ENCODE measurements around the gene ATP8B4. TPM values are rescaled to one million over a fixed set of nuclear protein-coding genes. Genes with fewer than 3 reads are reported as not detected.
"Not testable (repeated sequence)": the region's sequence is repeated elsewhere in the genome, so short reads cannot be mapped to it uniquely, and the experiment has no call there.

The ATP8B4 gene
- total RNA-seq, 2 experiments from 2014 or later = 25.0 to 30.3 TPM

DNA sequence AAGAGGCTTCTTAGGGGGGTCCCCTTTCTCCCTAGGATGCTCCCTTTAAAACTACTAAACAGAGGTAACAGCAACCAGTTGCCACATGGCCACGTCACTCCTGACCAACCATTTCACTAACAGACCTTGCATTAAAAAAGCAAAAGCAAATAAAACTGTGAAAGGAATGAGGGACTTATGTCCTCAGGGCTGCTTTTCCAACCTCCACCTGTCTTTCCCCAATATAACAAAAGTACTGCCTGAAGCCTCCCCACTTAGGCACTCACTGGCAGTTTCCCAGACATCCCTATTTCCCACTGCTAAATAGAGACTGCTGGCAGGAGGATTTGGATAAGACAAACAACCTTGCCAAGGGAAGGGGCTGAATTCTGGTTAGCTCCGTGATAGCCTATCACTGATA, 130.3 kb downstream of the ATP8B4 start:
- H3K36me3 Mint-ChIP-seq = peaks cover 38% of the 10 kb centered on the region
- POLR2A ChIA-PET = no interaction called here
- ATAC-seq (ENCODE audit: low read depth) = no peak

DNA sequence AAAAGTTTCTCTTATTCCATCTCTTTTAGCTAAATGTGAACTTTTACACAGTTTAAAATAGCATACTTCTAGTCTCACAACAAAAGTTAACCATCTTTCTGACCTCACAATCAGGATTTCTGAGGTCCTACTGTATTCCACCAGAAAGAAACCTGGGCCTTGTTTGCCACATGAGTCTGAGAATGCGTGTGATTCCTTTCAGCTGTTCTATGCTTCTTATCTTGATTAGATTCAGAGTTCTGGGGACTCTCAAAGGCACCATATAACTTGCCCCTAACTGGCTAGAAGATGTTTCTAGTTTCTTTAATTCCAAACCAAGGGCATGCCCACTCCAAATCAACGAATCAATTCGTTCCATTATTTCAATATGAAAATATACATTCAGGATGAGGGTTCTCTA, 131.1 kb downstream of the ATP8B4 start:
- POLR2A ChIA-PET = no interaction called here
- H3K4me3 Mint-ChIP-seq = no peak overlapping the region
- no peaks in the 10 kb centered on the region for H3K27me3 Mint-ChIP-seq
- H3K27ac Mint-ChIP-seq = no peak overlapping the region
- H3K4me1 Mint-ChIP-seq = no peaks in the 10 kb centered on the region
- peaks cover 39% of the 10 kb centered on the region for H3K36me3 Mint-ChIP-seq
- no peaks in the 10 kb centered on the region for H3K9me3 Mint-ChIP-seq
- ATAC-seq (ENCODE audit: low read depth) (no peak), DNase-seq (no peak)

More for the DNA sequence above, 130.3 kb downstream of the ATP8B4 start:
- H3K4me1 Mint-ChIP-seq = no peaks in the 10 kb centered on the region
- no peaks in the 10 kb centered on the region for H3K27me3 Mint-ChIP-seq
- peak overlapping the region; percentile 13 for H3K27ac Mint-ChIP-seq
- no peaks in the 10 kb centered on the region for H3K9me3 Mint-ChIP-seq
- DNase-seq = no peak
- H3K4me3 Mint-ChIP-seq = no peak overlapping the region

DNA sequence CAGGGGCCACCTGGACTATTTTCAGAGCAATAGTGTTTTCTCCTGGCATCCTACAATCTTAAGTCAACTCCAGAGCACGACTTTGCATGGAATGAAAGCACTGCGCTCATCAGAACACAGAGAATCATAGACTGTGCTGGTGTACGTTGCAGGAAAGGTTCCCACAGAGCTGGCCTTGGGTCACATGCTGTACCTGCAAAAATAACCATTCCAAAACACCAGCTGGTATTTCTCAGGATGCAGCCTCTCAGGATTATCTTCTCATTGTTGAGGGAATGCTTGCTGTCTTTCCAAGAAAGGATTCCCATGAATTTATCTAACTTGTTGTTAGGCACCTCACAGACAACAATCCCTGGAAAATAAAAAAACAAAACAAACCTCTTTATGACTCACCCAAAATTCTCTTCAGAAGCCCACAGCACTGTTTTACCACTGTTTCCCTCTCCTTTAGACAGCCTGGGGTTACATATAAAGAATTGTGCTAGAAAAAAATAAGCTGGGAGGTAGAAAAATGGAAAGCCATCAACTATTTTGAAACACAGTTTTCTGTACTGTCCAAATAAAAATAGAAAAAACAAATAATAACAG, 131.7 kb downstream of the ATP8B4 start:
- Mint-ChIP-seq H3K36me3 (peaks cover 38% of the 10 kb centered on the region), H3K27me3 (no peaks in the 10 kb centered on the region), H3K4me1 (no peaks in the 10 kb centered on the region), H3K9me3 (no peaks in the 10 kb centered on the region), H3K27ac (no peak overlapping the region), H3K4me3 (no peak overlapping the region)
- POLR2A ChIA-PET = no interaction called here
- ATAC-seq (ENCODE audit: low read depth) (no peak), DNase-seq (no peak)

DNA sequence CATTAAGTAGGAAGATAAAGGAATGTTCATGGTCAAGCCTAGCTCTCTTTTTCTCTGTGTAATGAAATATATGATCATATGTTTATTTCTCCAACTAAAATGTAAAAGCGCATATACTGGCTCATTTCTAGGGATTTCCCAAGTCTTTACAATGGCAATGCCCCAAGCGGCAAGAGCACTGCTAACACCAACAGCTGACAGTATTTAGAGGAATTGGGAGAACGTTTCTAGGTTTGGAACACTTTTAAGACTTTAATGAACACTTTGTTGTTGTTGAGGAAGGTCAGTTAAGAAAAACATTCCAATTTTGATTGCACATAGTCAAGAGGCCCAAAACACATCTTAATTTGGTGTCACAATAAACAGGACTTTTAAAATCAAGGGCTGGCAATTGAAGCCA, 132.7 kb downstream of the ATP8B4 start:
- DNase-seq (no peak), ATAC-seq (ENCODE audit: low read depth) (no peak)
- POLR2A ChIA-PET = no interaction called here
- Mint-ChIP-seq H3K4me3 (no peak overlapping the region), H3K27ac (no peak overlapping the region), H3K9me3 (no peaks in the 10 kb centered on the region), H3K4me1 (no peaks in the 10 kb centered on the region), H3K27me3 (no peaks in the 10 kb centered on the region), H3K36me3 (peaks cover 33% of the 10 kb centered on the region)

DNA sequence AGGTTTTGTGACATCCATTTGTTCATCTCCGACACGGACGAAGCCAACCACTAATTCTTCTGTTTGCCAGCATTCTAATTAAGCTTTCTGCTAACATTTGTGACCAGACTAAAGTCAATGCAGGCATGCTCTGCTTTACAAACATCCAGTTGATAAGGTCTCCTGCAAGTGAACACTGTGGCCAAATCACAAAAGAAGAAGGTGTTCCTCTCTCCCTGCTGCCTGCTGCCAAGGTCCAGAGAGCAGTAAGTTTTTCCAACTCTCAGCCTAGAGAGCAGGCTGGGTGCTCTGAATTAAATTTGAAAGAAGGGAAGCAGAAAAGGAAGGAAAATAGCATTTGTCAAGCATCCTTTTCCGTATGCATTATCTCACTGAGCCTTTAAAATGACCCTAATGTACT, 133.6 kb downstream of the ATP8B4 start:
- Mint-ChIP-seq H3K27ac (no peak overlapping the region), H3K36me3 (peaks cover 37% of the 10 kb centered on the region), H3K4me3 (no peak overlapping the region), H3K27me3 (no peaks in the 10 kb centered on the region), H3K9me3 (no peaks in the 10 kb centered on the region), H3K4me1 (no peaks in the 10 kb centered on the region)
- ATAC-seq (ENCODE audit: low read depth) (no peak), DNase-seq (no peak)
- POLR2A ChIA-PET = no interaction called here

DNA sequence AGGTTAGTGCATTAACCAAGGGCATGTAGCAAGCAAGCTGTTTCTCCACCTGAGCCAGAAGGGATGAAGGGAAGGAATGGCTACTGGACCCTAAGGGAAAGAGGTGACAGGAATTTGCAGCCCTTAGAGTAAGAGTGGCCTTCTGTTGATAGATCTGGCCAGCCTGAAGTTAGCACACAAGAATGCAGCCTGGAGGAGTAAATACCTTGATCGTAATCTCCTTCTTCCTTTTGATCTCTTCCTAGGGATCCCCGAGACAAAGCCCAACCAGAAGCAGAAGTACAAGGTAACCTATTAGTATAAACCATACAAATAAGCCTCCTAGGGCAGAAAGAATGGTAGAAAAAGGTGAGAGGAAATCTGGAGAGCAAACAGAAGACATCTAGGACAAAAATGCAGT, 134.6 kb downstream of the ATP8B4 start:
- POLR2A ChIA-PET = no interaction called here
- Mint-ChIP-seq H3K4me3 (no peak overlapping the region), H3K27ac (no peak overlapping the region), H3K36me3 (peaks cover 37% of the 10 kb centered on the region), H3K27me3 (peaks cover 3% of the 10 kb centered on the region), H3K4me1 (no peaks in the 10 kb centered on the region), H3K9me3 (no peaks in the 10 kb centered on the region)
- DNase-seq (no peak), ATAC-seq (ENCODE audit: low read depth) (no peak)

DNA sequence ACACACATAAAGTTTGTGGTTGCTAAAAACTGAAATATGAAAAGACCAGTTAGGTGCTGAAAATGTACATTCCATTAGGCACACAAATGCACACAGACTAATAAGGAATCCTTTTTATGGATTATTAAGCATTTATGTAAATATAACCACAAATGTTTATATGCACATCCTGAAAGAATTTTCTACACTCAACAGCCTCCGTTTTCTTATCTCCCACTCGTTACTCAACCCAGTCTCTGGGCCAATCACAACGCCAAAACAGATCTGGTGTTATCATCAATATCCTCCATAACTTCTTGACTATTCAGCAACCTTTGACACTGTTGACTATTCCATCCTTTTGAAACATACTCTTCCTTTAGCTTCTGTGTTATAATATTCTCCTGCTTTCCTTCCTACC, 136.4 kb downstream of the ATP8B4 start:
- Mint-ChIP-seq H3K4me3 (no peak overlapping the region), H3K27me3 (peaks cover 3% of the 10 kb centered on the region), H3K4me1 (no peaks in the 10 kb centered on the region), H3K27ac (no peak overlapping the region), H3K36me3 (peaks cover 33% of the 10 kb centered on the region), H3K9me3 (no peaks in the 10 kb centered on the region)
- no peak for ATAC-seq (ENCODE audit: low read depth)
- DNase-seq = no peak
- POLR2A ChIA-PET = no interaction called here

DNA sequence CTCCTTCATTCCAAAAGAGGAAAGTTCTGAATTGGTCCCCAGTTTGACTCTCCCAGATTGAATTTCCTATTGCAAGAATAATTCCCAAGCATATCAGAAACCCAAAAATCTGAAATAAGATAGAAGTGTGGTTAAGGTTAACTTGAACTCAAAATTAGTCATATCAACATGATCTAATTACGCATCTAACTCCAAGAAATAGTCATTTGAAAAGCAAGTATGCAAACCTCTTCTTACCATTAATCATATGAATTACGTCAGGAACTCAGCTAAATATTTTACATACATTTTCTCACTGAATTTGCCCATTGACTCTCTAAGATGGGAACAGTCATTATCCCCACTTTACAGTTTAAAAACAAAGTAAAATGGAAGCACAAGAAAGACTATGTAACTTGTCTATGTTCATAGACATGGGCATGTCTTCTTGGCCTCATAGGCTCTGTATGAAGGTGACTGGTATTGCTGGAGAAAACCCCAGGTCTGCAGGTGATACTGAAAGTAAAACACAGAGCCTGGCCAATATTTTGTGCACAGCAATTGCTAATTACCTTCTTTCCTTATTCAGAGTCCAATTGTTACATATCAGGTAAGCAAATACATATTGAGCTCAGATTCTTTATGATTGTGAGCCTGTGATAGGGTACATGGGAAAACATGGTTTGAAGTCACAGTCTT, 139.2 kb downstream of the ATP8B4 start:
- ATAC-seq (ENCODE audit: low read depth) (no peak), DNase-seq (no peak)
- H3K4me1 Mint-ChIP-seq = no peaks in the 10 kb centered on the region
- POLR2A ChIA-PET = no interaction called here
- H3K36me3 Mint-ChIP-seq = peaks cover 31% of the 10 kb centered on the region
- H3K27me3 Mint-ChIP-seq = peaks cover 3% of the 10 kb centered on the region
- H3K27ac Mint-ChIP-seq = no peak overlapping the region
- no peaks in the 10 kb centered on the region for H3K9me3 Mint-ChIP-seq
- no peak overlapping the region for H3K4me3 Mint-ChIP-seq

DNA sequence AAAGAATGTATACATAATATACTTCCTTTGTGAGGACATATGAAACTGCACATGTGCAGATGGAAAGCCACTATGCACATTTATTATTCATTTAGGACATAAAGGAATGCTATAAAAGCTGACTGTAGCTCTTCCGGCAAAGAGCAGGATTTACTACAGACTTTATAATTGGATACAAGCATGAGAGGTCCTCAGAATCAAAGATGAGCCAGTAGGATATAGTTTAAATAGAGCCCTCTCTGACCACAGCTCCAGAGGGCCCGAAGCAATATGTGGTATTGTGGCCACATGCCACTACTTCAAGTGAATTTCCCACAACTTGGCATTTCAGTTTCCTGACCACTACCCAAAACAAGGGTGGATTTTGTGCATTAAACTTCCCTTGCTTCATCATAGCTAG, 140.9 kb downstream of the ATP8B4 start:
- H3K27me3 Mint-ChIP-seq = peaks cover 3% of the 10 kb centered on the region
- no peak for ATAC-seq (ENCODE audit: low read depth)

DNA sequence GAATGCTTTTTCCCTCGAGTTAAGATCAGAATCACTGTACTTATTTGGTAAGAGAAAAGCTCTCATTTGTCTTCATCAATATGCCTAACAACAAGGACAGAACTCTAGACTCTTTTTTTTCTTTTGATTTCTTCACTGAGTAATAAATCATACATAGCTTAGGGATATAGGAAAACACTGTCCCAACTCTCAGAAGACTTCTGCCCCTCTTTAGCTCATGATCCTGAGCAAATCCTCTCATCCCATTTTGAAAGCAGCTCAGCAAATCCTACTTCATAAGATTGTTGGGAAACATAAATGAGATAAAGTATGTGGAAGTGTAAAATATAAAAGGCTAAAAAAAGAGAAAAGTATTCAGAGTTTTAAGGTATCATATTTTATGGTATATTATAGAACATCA, 141.7 kb downstream of the ATP8B4 start:
- Mint-ChIP-seq H3K4me3 (no peak overlapping the region), H3K27ac (no peak overlapping the region), H3K36me3 (peaks cover 35% of the 10 kb centered on the region), H3K9me3 (no peaks in the 10 kb centered on the region), H3K4me1 (peaks cover 7% of the 10 kb centered on the region), H3K27me3 (peaks cover 3% of the 10 kb centered on the region)
- ATAC-seq (ENCODE audit: low read depth) = no peak
- POLR2A ChIA-PET = no interaction called here
- no peak for DNase-seq

More for the DNA sequence above, 140.9 kb downstream of the ATP8B4 start:
- Mint-ChIP-seq H3K4me1 (peaks cover 4% of the 10 kb centered on the region), H3K27ac (no peak overlapping the region), H3K36me3 (peaks cover 31% of the 10 kb centered on the region), H3K9me3 (no peaks in the 10 kb centered on the region), H3K4me3 (no peak overlapping the region)
- no peak for DNase-seq
- POLR2A ChIA-PET = no interaction called here

DNA sequence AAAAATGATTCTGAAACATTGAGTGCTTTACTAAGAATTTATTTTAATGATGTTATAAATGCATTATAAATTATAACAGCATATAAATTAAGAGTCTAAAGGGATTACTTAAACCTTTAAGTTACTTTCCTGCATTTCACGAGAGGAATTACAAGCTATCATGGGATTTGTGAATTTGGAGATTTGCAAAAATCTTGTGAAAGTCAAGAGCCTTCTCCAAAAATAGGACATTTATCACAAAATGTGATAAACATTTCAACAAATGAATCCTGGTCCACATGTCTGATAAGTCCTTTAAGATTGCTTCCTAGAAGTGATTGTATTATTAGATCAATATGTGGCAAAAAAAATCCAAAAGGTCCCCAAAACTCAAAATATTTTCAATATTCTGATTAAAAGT, 154.5 kb downstream of the ATP8B4 start:
- no peaks in the 10 kb centered on the region for H3K4me1 Mint-ChIP-seq
- H3K9me3 Mint-ChIP-seq = peaks cover 14% of the 10 kb centered on the region
- peaks cover 55% of the 10 kb centered on the region for H3K36me3 Mint-ChIP-seq
- ATAC-seq (ENCODE audit: low read depth) (no peak), DNase-seq (no peak)
- POLR2A ChIA-PET = no interaction called here
- no peak overlapping the region for H3K27ac Mint-ChIP-seq
- no peak overlapping the region for H3K4me3 Mint-ChIP-seq
- H3K27me3 Mint-ChIP-seq = peaks cover 2% of the 10 kb centered on the region

DNA sequence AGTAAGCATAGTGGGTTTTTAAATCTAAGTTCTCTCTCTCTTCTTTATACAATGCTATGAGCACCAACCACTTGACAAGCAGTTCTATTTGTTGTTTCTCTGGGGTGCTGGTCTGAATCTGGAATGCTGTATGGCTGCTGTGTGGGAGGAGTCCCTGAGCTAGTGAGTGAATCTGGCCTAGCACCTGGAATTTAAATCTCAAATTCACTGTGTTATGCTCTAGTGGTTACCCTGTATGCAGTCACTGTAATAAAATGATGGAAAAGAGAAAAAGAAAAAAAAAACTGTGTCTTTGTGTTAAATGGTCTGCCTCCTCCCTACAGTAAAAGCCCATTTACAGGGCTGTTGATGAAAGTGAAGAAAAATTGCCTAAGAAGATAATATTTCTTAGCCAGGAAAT, 155.0 kb downstream of the ATP8B4 start:
- no peak overlapping the region for H3K4me3 Mint-ChIP-seq
- ATAC-seq (ENCODE audit: low read depth) = no peak
- no peak for DNase-seq
- peaks cover 13% of the 10 kb centered on the region for H3K9me3 Mint-ChIP-seq
- H3K27ac Mint-ChIP-seq = no peak overlapping the region
- POLR2A ChIA-PET = no interaction called here
- H3K27me3 Mint-ChIP-seq = peaks cover 2% of the 10 kb centered on the region
- H3K36me3 Mint-ChIP-seq = peaks cover 53% of the 10 kb centered on the region
- H3K4me1 Mint-ChIP-seq = no peaks in the 10 kb centered on the region

DNA sequence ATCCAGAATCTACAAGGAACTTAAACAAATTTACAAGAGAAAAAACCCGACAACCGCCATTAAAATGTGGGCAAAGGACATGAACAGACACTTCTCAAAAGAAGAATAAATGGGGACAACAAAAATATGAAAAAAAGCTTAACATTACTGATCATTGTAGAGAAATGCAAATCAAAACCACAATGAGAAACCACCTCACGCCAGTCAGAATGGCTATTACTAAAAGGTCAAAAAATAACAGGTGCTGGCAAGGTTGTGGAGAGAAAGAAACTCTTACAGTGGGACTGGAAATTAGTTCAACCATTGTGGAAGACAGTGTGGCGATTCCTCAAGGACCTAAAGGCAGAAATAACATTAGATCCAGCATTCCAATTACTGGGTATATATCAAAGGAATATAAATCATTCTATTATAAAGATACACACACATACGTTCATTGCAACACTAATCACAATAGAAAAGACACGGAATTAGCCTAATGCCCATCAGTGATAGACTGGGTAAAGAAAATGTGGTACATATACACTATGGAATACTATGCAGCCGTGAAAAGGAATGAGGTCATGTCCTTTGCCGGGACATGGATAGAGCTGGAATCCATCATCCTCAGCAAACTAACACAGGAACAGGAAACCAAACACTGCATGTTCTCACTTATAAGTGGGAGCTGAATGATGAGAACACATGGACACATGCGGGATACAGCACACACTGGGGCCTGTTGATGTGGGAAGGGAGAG, 155.8 kb downstream of the ATP8B4 start:
- H3K4me3 Mint-ChIP-seq; H3K4me1 Mint-ChIP-seq; H3K27me3 Mint-ChIP-seq; DNase-seq; ATAC-seq (ENCODE audit: low read depth); H3K27ac Mint-ChIP-seq; POLR2A ChIA-PET: not testable (repeated sequence)
- Mint-ChIP-seq H3K36me3 (peaks cover 49% of the 10 kb centered on the region), H3K9me3 (peaks cover 10% of the 10 kb centered on the region)

DNA sequence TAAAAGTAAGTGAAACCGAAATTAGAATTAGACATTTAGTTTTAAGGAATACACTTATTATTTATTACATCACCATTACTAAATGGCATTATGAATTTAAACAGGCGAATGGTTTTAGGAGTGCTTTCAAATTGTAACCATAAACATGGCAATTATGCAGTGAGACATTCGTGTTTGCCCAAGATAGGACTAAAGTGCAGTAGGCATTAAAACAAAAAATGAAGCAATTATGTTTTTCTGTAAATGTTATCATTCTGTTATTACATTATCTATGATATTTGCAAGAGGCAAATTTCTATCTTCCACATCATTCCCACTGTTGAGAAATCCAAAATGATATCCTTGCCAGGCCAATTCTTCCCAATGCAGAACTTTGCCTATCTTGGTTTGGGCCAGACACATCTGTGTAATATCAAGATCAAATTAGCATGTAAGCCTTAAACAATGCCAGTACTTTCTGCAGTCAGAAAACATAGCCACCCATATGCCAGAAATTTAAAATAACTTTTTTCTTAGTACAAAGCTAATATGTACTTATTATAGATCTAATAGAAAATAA, 156.9 kb downstream of the ATP8B4 start:
- Mint-ChIP-seq H3K4me3 (no peak overlapping the region), H3K27me3 (peaks cover 4% of the 10 kb centered on the region), H3K9me3 (peaks cover 7% of the 10 kb centered on the region), H3K36me3 (peaks cover 38% of the 10 kb centered on the region), H3K4me1 (no peaks in the 10 kb centered on the region), H3K27ac (no peak overlapping the region)
- DNase-seq (no peak), ATAC-seq (ENCODE audit: low read depth) (no peak)
- POLR2A ChIA-PET = no interaction called here

All from activated naive CD8-positive, alpha-beta T cell treated with anti-CD3 and anti-CD28 coated beads, Interleukin-2, amount 10 ng/mL, durations not matched to agents 7 days and 5 days (primary cell).